ENCODE measurements around the gene DSTN.

The DSTN gene

GRCh38 chr20:17614812-17615644, 45.2 kb downstream of the DSTN start:
- Histone ChIP-seq H3K4ac (ENCODE audit: low read depth, low read length) (no peak overlapping the region), H3K27me3 (ENCODE audit: insufficient read depth, low read length, poor library complexity) (no peaks in the 10 kb centered on the region), H3K9ac (ENCODE audit: low read length) (no peak overlapping the region), H2BK5ac (ENCODE audit: low read length) (no peak overlapping the region), H3K4me2 (ENCODE audit: low read length) (no peak overlapping the region), H3K79me1 (ENCODE audit: low read length) (no peaks in the 10 kb centered on the region), H4K5ac (ENCODE audit: low read length) (no peak overlapping the region), H3K18ac (ENCODE audit: low read length) (no peak overlapping the region), H2BK15ac (replicated peaks; ENCODE audit: low read depth) (no peak overlapping the region), H3K36me3 (ENCODE audit: control insufficient read depth, insufficient read depth, low read length) (peaks cover 18% of the 10 kb centered on the region), H3K56ac (ENCODE audit: low read length) (no peak overlapping the region), H3K4me1 (ENCODE audit: control insufficient read depth, low read depth, low read length) (no peaks in the 10 kb centered on the region), H3K23ac (ENCODE audit: low read length) (no peak overlapping the region), H3K79me2 (ENCODE audit: control insufficient read depth, insufficient read depth, low read length) (no peaks in the 10 kb centered on the region), H3K27ac (ENCODE audit: low read depth, low read length) (no peak overlapping the region), H2BK120ac (ENCODE audit: low read depth, low read length) (no peak overlapping the region), H4K8ac (ENCODE audit: low read depth, low read length) (no peak overlapping the region), H2AK5ac (ENCODE audit: low read length) (no peak overlapping the region), H3K4me3 (ENCODE audit: low read length) (no peak overlapping the region)
- no peak for DNase-seq
- WGBS (ENCODE audit: extremely low coverage, insufficient coverage, low lambda C conversion rate): no CpG with 5 or more reads among the region's 32 CpGs

DNA sequence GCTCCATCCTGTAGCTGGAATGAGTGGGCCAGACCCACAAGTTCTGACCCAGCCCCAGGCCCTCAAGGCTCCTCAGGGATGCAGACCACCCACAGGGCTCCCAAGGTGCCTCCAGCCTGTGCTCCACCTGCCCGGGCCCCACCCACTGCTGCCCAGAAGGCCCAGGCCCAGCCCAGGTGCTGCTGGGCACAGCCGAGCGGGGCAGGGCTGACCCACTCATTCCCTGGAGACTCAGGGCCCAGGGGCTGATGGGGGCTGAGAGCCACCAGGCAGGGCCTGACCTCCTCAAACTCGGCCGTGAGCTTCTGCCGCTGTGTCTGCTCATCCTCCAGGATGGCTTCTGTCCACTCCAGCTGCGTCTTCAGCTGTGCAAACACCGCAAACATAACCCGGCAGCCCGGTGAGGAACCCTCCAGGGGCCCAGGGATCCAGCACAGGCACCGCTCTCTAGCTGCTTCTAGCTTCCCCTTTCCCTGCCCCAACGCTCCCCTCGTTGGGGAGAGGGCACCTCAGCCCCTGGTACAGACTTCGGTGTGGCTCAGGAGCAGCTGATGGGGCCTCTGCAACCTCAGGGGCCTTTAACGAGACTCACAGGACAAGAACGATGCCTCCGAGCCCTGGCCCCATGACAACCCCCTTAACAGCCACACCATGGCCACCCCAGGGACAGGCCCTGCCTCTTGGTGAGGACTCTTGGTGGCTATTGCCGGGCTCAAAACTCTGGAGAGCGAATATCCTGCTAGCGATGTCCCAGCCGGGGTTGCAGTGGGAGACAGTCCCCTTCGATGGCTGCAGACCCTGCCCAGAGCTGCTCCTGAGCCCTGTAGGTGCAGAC, 46.0 kb downstream of the DSTN start:
- H3K9ac ChIP-seq (ENCODE audit: low read length): no peak overlapping the region
- H3K79me2 ChIP-seq (ENCODE audit: control insufficient read depth, insufficient read depth, low read length): no peaks in the 10 kb centered on the region
- peaks cover 23% of the 10 kb centered on the region for H3K36me3 ChIP-seq (ENCODE audit: control insufficient read depth, insufficient read depth, low read length)
- no peak overlapping the region for H4K8ac ChIP-seq (ENCODE audit: low read depth, low read length)
- H2BK5ac ChIP-seq (ENCODE audit: low read length): no peak overlapping the region
- H3K4me1 ChIP-seq (ENCODE audit: control insufficient read depth, low read depth, low read length): no peaks in the 10 kb centered on the region
- H4K5ac ChIP-seq (ENCODE audit: low read length): no peak overlapping the region
- H3K4me3 ChIP-seq (ENCODE audit: low read length): no peak overlapping the region
- no peak overlapping the region for H3K4ac ChIP-seq (ENCODE audit: low read depth, low read length)
- no peak overlapping the region for H2AK5ac ChIP-seq (ENCODE audit: low read length)
- no peak for DNase-seq
- no peak overlapping the region for H2BK120ac ChIP-seq (ENCODE audit: low read depth, low read length)
- H3K27ac ChIP-seq (ENCODE audit: low read depth, low read length): no peak overlapping the region
- H3K23ac ChIP-seq (ENCODE audit: low read length): no peak overlapping the region
- WGBS (ENCODE audit: extremely low coverage, insufficient coverage, low lambda C conversion rate): no CpG with 5 or more reads among the region's 22 CpGs
- no peak overlapping the region for H2BK15ac ChIP-seq (replicated peaks; ENCODE audit: low read depth)
- H3K56ac ChIP-seq (ENCODE audit: low read length): no peak overlapping the region
- H3K27me3 ChIP-seq (ENCODE audit: insufficient read depth, low read length, poor library complexity): no peaks in the 10 kb centered on the region
- H3K79me1 ChIP-seq (ENCODE audit: low read length): no peaks in the 10 kb centered on the region
- no peak overlapping the region for H3K18ac ChIP-seq (ENCODE audit: low read length)
- no peak overlapping the region for H3K4me2 ChIP-seq (ENCODE audit: low read length)

DNA sequence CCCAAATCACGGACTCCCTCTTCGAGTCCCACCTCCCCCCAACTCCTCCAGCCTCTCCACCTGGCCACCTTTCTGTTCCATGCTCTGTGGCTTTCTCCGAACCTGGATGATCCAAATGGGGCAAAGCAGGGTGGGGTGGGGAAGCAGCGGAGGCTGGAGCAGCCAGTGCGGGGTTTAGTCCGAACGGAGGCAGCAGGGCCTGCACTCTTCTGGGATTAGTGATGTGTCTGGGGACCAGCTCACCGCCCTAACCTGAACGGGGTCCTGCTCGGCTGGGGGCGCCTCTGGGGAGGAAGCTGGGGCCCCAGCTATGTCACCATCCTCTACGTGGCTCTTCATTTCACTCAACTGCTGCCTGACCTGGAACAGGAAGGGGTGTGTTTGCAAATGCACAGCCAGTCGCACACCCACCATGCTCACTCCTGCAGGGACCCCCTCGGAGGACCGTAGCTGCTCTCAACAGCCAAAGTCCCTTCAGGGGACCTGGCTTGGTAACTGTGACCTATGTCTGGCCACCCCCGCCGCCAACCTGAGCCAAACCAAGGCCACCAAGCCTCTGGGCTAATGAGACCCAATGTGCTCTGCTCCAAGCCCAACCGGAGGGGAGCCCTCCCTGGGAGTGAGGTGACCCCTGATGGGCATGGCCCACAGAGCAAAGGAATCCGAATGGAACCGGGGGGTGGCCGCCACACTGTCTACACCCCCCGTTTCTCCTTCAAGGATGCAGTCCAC, 46.8 kb downstream of the DSTN start:
- Histone ChIP-seq H3K23ac (ENCODE audit: low read length) (no peak overlapping the region), H3K4me1 (ENCODE audit: control insufficient read depth, low read depth, low read length) (no peaks in the 10 kb centered on the region), H3K79me1 (ENCODE audit: low read length) (no peaks in the 10 kb centered on the region), H3K4me2 (ENCODE audit: low read length) (no peak overlapping the region), H4K8ac (ENCODE audit: low read depth, low read length) (no peak overlapping the region), H2AK5ac (ENCODE audit: low read length) (no peak overlapping the region), H3K36me3 (ENCODE audit: control insufficient read depth, insufficient read depth, low read length) (peaks cover 29% of the 10 kb centered on the region), H3K27me3 (ENCODE audit: insufficient read depth, low read length, poor library complexity) (no peaks in the 10 kb centered on the region), H3K4me3 (ENCODE audit: low read length) (no peak overlapping the region), H3K79me2 (ENCODE audit: control insufficient read depth, insufficient read depth, low read length) (no peaks in the 10 kb centered on the region), H3K56ac (ENCODE audit: low read length) (no peak overlapping the region), H3K4ac (ENCODE audit: low read depth, low read length) (no peak overlapping the region), H4K5ac (ENCODE audit: low read length) (no peak overlapping the region), H3K18ac (ENCODE audit: low read length) (no peak overlapping the region), H3K27ac (ENCODE audit: low read depth, low read length) (no peak overlapping the region), H2BK15ac (replicated peaks; ENCODE audit: low read depth) (no peak overlapping the region), H2BK5ac (ENCODE audit: low read length) (no peak overlapping the region), H2BK120ac (ENCODE audit: low read depth, low read length) (no peak overlapping the region), H3K9ac (ENCODE audit: low read length) (no peak overlapping the region)
- DNase-seq: no peak
- no CpG with 5 or more reads among the region's 22 CpGs for WGBS (ENCODE audit: extremely low coverage, insufficient coverage, low lambda C conversion rate)

DNA sequence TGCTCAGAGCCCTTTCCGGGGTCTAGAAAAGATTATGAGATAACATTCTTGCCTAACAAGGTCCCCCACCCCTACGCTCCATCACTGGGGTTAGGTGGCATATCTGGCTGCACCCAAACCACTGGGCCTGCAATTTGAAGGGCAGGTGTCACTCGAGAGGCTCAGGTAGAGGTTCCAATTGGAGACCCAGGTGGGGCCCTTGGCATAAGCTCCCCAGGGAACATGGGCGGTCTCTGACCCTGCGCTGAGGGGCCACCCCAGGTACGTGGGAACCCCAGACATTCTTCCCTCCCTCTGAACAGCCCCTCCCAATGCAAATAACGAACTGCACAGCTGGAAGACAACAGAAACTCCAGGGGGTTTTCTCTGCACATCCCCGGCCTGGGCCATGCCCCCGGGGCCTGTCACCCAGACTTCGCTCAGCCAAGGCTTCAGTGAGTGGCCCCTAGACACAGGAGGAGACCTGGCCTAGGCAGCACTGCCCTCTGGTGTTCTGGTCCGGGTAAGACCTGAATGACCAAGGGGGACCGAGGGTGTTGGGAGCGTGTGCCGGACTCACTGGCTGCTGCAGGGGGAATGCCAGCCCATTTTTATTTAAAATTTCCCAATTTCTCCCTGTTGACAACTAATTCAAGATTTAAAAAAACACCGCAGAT, 47.5 kb downstream of the DSTN start:
- Histone ChIP-seq H3K4me2 (ENCODE audit: low read length) (no peak overlapping the region), H3K56ac (ENCODE audit: low read length) (no peak overlapping the region), H3K27ac (ENCODE audit: low read depth, low read length) (no peak overlapping the region), H2BK15ac (replicated peaks; ENCODE audit: low read depth) (no peak overlapping the region), H3K18ac (ENCODE audit: low read length) (no peak overlapping the region), H3K9ac (ENCODE audit: low read length) (no peak overlapping the region), H3K23ac (ENCODE audit: low read length) (no peak overlapping the region), H2AK5ac (ENCODE audit: low read length) (no peak overlapping the region), H3K79me1 (ENCODE audit: low read length) (no peaks in the 10 kb centered on the region), H3K79me2 (ENCODE audit: control insufficient read depth, insufficient read depth, low read length) (no peaks in the 10 kb centered on the region), H4K5ac (ENCODE audit: low read length) (no peak overlapping the region), H3K4me3 (ENCODE audit: low read length) (no peak overlapping the region), H3K4me1 (ENCODE audit: control insufficient read depth, low read depth, low read length) (no peaks in the 10 kb centered on the region), H3K36me3 (ENCODE audit: control insufficient read depth, insufficient read depth, low read length) (peaks cover 31% of the 10 kb centered on the region), H2BK120ac (ENCODE audit: low read depth, low read length) (no peak overlapping the region), H3K4ac (ENCODE audit: low read depth, low read length) (no peak overlapping the region), H3K27me3 (ENCODE audit: insufficient read depth, low read length, poor library complexity) (no peaks in the 10 kb centered on the region), H2BK5ac (ENCODE audit: low read length) (no peak overlapping the region), H4K8ac (ENCODE audit: low read depth, low read length) (no peak overlapping the region)
- no CpG with 5 or more reads among the region's 15 CpGs for WGBS (ENCODE audit: extremely low coverage, insufficient coverage, low lambda C conversion rate)
- DNase-seq: peak; percentile 68

- Histone ChIP-seq H4K8ac (ENCODE audit: low read depth, low read length) (no peak overlapping the region), H2BK5ac (ENCODE audit: low read length) (no peak overlapping the region), H3K18ac (ENCODE audit: low read length) (no peak overlapping the region), H3K4me3 (ENCODE audit: low read length) (no peak overlapping the region), H3K4ac (ENCODE audit: low read depth, low read length) (no peak overlapping the region), H3K56ac (ENCODE audit: low read length) (no peak overlapping the region), H2BK120ac (ENCODE audit: low read depth, low read length) (no peak overlapping the region), H3K79me1 (ENCODE audit: low read length) (no peaks in the 10 kb centered on the region), H2BK15ac (replicated peaks; ENCODE audit: low read depth) (no peak overlapping the region), H4K5ac (ENCODE audit: low read length) (no peak overlapping the region), H3K9ac (ENCODE audit: low read length) (no peak overlapping the region), H3K27me3 (ENCODE audit: insufficient read depth, low read length, poor library complexity) (no peaks in the 10 kb centered on the region), H3K23ac (ENCODE audit: low read length) (no peak overlapping the region), H3K79me2 (ENCODE audit: control insufficient read depth, insufficient read depth, low read length) (no peaks in the 10 kb centered on the region), H3K27ac (ENCODE audit: low read depth, low read length) (no peak overlapping the region), H3K36me3 (ENCODE audit: control insufficient read depth, insufficient read depth, low read length) (peaks cover 34% of the 10 kb centered on the region), H2AK5ac (ENCODE audit: low read length) (no peak overlapping the region), H3K4me2 (ENCODE audit: low read length) (no peak overlapping the region), H3K4me1 (ENCODE audit: control insufficient read depth, low read depth, low read length) (no peaks in the 10 kb centered on the region)
- no CpG with 5 or more reads among the region's 20 CpGs for WGBS (ENCODE audit: extremely low coverage, insufficient coverage, low lambda C conversion rate)
- DNase-seq: no peak
These were observed 48.2 kb downstream of the DSTN start for GRCh38 chr20:17617868-17618672.

Measured in mesendoderm (in vitro differentiated cells).